A549 (cell line): ENCODE data around the gene CSAD. TPM values are rescaled to one million over a fixed set of nuclear protein-coding genes. Genes with fewer than 3 reads are reported as not detected.

Source experiments
- ATAC-seq, 2 experiments: fragments of 200-7000 bp in 1 of 2; fragments of >200 bp in 1 of 2; cut with Nextera tagmentation in 1 of 2; cut with Tn5 transposase in 1 of 2; 3 replicates each; pipeline versions ENCODE4 v1.8.0 to v1.9.1; 2018 to 2020; ENCODE audit warnings: mild to moderate bottlenecking in 1 of 2, moderate library complexity in 1 of 2
- CTCF ChIA-PET: fragments of 300-600 bp; sonication (Branson Sonifier 250); formaldehyde crosslinking; extraction: SDS; loops from one replicate; lab custom pipeline; 2021; ENCODE audit warnings: antibody characterized with exemption, inconsistent platforms; lab: Yijun Ruan, JAX
- POLR2A ChIA-PET: fragments of 350-600 bp; formaldehyde crosslinking; extraction: SDS; loops from one replicate; lab custom pipeline; 2021; ENCODE audit warnings: antibody characterized with exemption, inconsistent platforms; lab: Yijun Ruan, JAX
- DNase-seq, 2 experiments: peaks; one replicate each; pipeline versions ENCODE4 v3.0.0 to v3.0.0-alpha.2; 2011 to 2016; ENCODE audit warnings: low read depth in 1 of 2, low spot score in 1 of 2
- FAIRE-seq: peaks from 2 replicates; lab custom pipeline; 2011; peaks lifted over from hg19 to GRCh38; lab: Jason Lieb, UNC
- H3K27ac ChIP-seq, 2 experiments: fragments of >200 bp; sonication (Bioruptor Twin); formaldehyde crosslinking; 3 replicates each; pipeline ENCODE4 v1.5.1; 2016 to 2017
- H3K4me1 ChIP-seq: fragments of >200 bp; sonication (Bioruptor Twin); formaldehyde crosslinking; 3 replicates; pipeline ENCODE4 v1.6.1; 2016
- H3K4me2 ChIP-seq: fragments of >200 bp; sonication (Bioruptor Twin); formaldehyde crosslinking; 3 replicates; pipeline ENCODE4 v1.6.1; 2016
- H3K4me3 ChIP-seq: fragments of >200 bp; sonication (Bioruptor Twin); formaldehyde crosslinking; 3 replicates; pipeline ENCODE4 v1.5.1; 2016
- H3K9me3 ChIP-seq: fragments of >200 bp; sonication (Bioruptor Twin); formaldehyde crosslinking; 3 replicates; pipeline ENCODE4 v1.6.1; 2016
- CBX2 ChIP-seq: fragments of 200-600 bp; sonication (generic); IDR thresholded peaks from 2 replicates; pipeline ENCODE4 v1.6.1; 2016; ENCODE audit warnings: low read depth, mild to moderate bottlenecking, borderline replicate concordance
- CTCF ChIP-seq: fragments of >200 bp; sonication (Bioruptor Twin); formaldehyde crosslinking; IDR thresholded peaks from 3 replicates; pipeline ENCODE4 v1.5.1; 2016
- EP300 ChIP-seq, 2 experiments: fragments of >200 bp; sonication (Bioruptor Twin); formaldehyde crosslinking; IDR thresholded peaks; 2 replicates in 1 of 2; 3 replicates in 1 of 2; pipeline ENCODE4 v1.6.1; 2016 to 2017
- FOSB ChIP-seq: fragments of 250-450 bp; sonication (Bioruptor Pico); IDR thresholded peaks from 2 replicates; pipeline ENCODE4 v1.5.0; 2020; ENCODE audit warnings: mild to moderate bottlenecking, moderate library complexity
- GATA3 ChIP-seq: IDR thresholded peaks from 2 replicates; pipeline ENCODE4 v1.6.1; 2012; ENCODE audit warnings: borderline replicate concordance
- HOXA7 ChIP-seq: fragments of 250-450 bp; sonication (Bioruptor Pico); IDR thresholded peaks from 2 replicates; pipeline ENCODE4 v1.5.0; 2020; ENCODE audit warnings: mild to moderate bottlenecking, moderate library complexity
- HOXB13 ChIP-seq: fragments of 250-450 bp; sonication (Bioruptor Pico); IDR thresholded peaks from 2 replicates; pipeline ENCODE4 v1.5.0; 2020; ENCODE audit warnings: low read depth, mild to moderate bottlenecking, moderate library complexity
- MAFK ChIP-seq: fragments of 450-650 bp; IDR thresholded peaks from 2 replicates; pipeline ENCODE4 v1.6.1; 2014; ENCODE audit not compliant: partially characterized antibody
- MAX ChIP-seq: IDR thresholded peaks from 2 replicates; pipeline ENCODE4 v1.6.1; 2012
- MAZ ChIP-seq: fragments of 150-350 bp; IDR thresholded peaks from 2 replicates; pipeline ENCODE4 v1.6.1; 2014; ENCODE audit warnings: antibody characterized with exemption, low read depth, low read length, borderline replicate concordance
- MYC ChIP-seq: IDR thresholded peaks from 2 replicates; pipeline ENCODE4 v1.6.1; 2012; ENCODE audit warnings: mild to moderate bottlenecking, inconsistent platforms, low read length, improper control_type of control experiment, borderline replicate concordance
- POLR2AphosphoS2 ChIP-seq: conservative IDR thresholded peaks from 2 replicates; pipeline ENCODE4 v1.6.1; 2012; ENCODE audit warnings: low read length, improper control_type of control experiment, inconsistent platforms
- RAD21 ChIP-seq, 2 experiments: fragments of >200 bp in 1 of 2; sonication (Bioruptor Twin) in 1 of 2; formaldehyde crosslinking in 1 of 2; IDR thresholded peaks in 1 of 2; conservative IDR thresholded peaks in 1 of 2; 2 replicates in 1 of 2; 3 replicates in 1 of 2; pipeline ENCODE4 v1.6.1; 2012 to 2018; ENCODE audit warnings: inconsistent platforms in 1 of 2
- RARB ChIP-seq: fragments of 250-450 bp; sonication (Bioruptor Pico); IDR thresholded peaks from 2 replicates; pipeline ENCODE4 v1.8.0; 2021; ENCODE audit warnings: mild to moderate bottlenecking, moderate library complexity
- RCOR1 ChIP-seq: fragments of 150-350 bp; IDR thresholded peaks from 2 replicates; pipeline ENCODE4 v1.6.1; 2014; ENCODE audit warnings: antibody characterized with exemption, low read length, low read depth
- SMC3 ChIP-seq: fragments of >200 bp; sonication (Bioruptor Twin); formaldehyde crosslinking; IDR thresholded peaks from 3 replicates; pipeline ENCODE4 v1.6.1; 2018; ENCODE audit warnings: inconsistent platforms
- SREBF2 ChIP-seq: fragments of 450-650 bp; IDR thresholded peaks from 2 replicates; pipeline ENCODE4 v1.6.1; 2014; ENCODE audit warnings: mild to moderate bottlenecking, moderate library complexity
- TFCP2L1 ChIP-seq: fragments of 250-450 bp; sonication (Bioruptor Pico); IDR thresholded peaks from 2 replicates; pipeline ENCODE4 v1.5.0; 2021; ENCODE audit warnings: mild to moderate bottlenecking
- WGBS: methylation state at CpG from one replicate; pipeline ENCODE4 v1.1.6; 2017; ENCODE audit errors: missing lambda C conversion rate; 5-methylcytosine and 5-hydroxymethylcytosine counted together
- polyA plus RNA-seq, 4 experiments: library from polyadenylated mRNA; depleted of rRNA in 3 of 4; stranded (reverse); fragments of >200 nt; fragmentation: RNase III in 1 of 4; extraction: RNeasy Plus Mini Kit Qiagen cat#74134 plus additional on column Dnase treatment in 1 of 4; gene quantifications; 2 replicates in 3 of 4; 3 replicates in 1 of 4; pipeline ENCODE4 v1.2.3, GENCODE V29; 2011 to 2017
- TF ChIP-seq, protein P1 (sequence below): fragments of 250-450 bp; sonication (Bioruptor Pico); IDR thresholded peaks from 2 replicates; pipeline ENCODE4 v1.5.0; 2021; ENCODE audit warnings: mild to moderate bottlenecking, moderate library complexity, borderline replicate concordance
- TF ChIP-seq, protein P2 (sequence below): fragments of >200 bp; sonication (Bioruptor Twin); formaldehyde crosslinking; IDR thresholded peaks from 3 replicates; pipeline ENCODE4 v1.6.1; 2016

CSAD gene
- polyA plus RNA-seq, 2 of the 4 experiments (the other 2 are of a cell fraction): 14.5 to 16.5 TPM

DNA sequence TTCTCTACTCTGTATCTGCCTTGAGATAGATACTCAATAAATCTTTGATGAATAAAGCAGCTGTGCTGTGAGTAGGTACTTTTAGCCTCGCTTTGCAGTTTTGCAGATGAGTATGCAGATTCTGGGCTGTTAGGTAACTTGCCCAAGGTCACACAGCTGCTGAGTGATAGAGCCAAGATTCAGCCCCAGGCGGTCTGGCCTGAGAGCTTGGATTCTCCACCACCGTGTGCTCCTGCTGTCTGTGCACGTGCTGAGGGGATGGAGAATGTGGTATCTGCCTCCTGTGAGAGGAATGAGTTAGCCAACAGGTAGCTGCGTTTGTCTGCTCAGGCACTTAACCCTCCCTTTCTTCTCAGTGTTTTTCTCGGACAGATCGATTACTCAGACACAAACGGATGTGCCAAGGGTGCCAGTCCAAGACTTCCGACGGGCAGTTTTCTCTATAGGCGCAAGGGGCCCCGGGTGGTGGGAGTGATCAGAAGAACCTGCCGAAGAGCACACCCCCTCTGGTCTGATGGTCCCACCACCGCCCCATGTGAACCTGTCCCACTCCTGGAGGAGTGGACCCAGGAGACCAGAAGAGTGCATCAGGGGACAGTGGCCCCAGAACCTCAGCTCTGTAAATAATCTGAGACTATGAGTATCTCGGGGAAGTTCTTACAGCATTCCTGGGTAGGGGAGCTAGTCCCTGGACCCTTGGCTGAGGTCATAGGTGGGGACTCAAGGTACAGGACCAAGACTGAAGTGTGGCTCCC is 6.6 kb upstream of the CSAD start:
- Histone ChIP-seq H3K4me3 (no peak overlapping the region), H3K4me1 (peaks cover 22% of the 10 kb centered on the region), H3K4me2 (no peak overlapping the region), H3K27ac (no peak overlapping the region), H3K9me3 (no peaks in the 10 kb centered on the region)
- ATAC-seq (no peak), FAIRE-seq (no peak), DNase-seq (no peak)
- 90% methylated on average over 15 of the region's 15 CpGs for WGBS
- CTCF ChIA-PET: interaction anchor here (0.8 to 36.2 kb wide), 9 partner anchors 6 to 148 kb away, joined by 3 to 646 read pairs (median 41); partner anchors contain the start of genes CSAD, ITGB7 and ZNF740
- POLR2A ChIA-PET: interaction anchor here (1.3 kb wide), 1 partner anchor 10 kb away, joined by 3 read pairs; no protein-coding TSS in a partner anchor
- TF ChIP-seq MAX: no peak

- ATAC-seq (no peak), DNase-seq (no peak), FAIRE-seq (no peak)
- WGBS: 93% methylated on average over 4 of the region's 4 CpGs
- Histone ChIP-seq H3K4me3 (no peak overlapping the region), H3K4me1 (peaks cover 28% of the 10 kb centered on the region), H3K4me2 (no peak overlapping the region), H3K9me3 (no peaks in the 10 kb centered on the region), H3K27ac (no peak overlapping the region)
- TF ChIP-seq CBX2: no peak
- TF ChIP-seq TFCP2L1 (CRISPR knock-in tag): no peak
- no peak for TF ChIP-seq POLR2AphosphoS2
- TF ChIP-seq HOXB13 (CRISPR knock-in tag): no peak
- TF ChIP-seq RCOR1: no peak
- TF ChIP-seq HOXA7: no peak
- no peak for TF ChIP-seq GATA3
- TF ChIP-seq MAZ: no peak
- no peak for TF ChIP-seq SREBF2
- no peak for TF ChIP-seq MAFK
- TF ChIP-seq, protein P1, sequence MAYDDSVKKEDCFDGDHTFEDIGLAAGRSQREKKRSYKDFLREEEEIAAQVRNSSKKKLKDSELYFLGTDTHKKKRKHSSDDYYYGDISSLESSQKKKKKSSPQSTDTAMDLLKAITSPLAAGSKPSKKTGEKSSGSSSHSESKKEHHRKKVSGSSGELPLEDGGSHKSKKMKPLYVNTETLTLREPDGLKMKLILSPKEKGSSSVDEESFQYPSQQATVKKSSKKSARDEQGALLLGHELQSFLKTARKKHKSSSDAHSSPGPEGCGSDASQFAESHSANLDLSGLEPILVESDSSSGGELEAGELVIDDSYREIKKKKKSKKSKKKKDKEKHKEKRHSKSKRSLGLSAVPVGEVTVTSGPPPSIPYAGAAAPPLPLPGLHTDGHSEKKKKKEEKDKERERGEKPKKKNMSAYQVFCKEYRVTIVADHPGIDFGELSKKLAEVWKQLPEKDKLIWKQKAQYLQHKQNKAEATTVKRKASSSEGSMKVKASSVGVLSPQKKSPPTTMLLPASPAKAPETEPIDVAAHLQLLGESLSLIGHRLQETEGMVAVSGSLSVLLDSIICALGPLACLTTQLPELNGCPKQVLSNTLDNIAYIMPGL (CRISPR knock-in tag): no peak
- TF ChIP-seq, protein P2, sequence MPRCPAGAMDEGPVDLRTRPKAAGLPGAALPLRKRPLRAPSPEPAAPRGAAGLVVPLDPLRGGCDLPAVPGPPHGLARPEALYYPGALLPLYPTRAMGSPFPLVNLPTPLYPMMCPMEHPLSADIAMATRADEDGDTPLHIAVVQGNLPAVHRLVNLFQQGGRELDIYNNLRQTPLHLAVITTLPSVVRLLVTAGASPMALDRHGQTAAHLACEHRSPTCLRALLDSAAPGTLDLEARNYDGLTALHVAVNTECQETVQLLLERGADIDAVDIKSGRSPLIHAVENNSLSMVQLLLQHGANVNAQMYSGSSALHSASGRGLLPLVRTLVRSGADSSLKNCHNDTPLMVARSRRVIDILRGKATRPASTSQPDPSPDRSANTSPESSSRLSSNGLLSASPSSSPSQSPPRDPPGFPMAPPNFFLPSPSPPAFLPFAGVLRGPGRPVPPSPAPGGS: no peak
- no peak for TF ChIP-seq EP300 (IDR thresholded peaks at IDR 0.05)
- TF ChIP-seq RARB: no peak
- ChIA-PET POLR2A (interaction anchor here (1.3 kb wide), 1 partner anchor 11 kb away, joined by 3 read pairs; no protein-coding TSS in a partner anchor), CTCF (interaction anchor here (1.3 to 36.2 kb wide), 7 partner anchors 6 to 139 kb away, joined by 5 to 646 read pairs (median 52); partner anchors contain the start of genes CSAD, ITGB7 and ZNF740)
Measured at GRCh38 chr12:53186745-53187144, 6.0 kb upstream of the CSAD start.

DNA sequence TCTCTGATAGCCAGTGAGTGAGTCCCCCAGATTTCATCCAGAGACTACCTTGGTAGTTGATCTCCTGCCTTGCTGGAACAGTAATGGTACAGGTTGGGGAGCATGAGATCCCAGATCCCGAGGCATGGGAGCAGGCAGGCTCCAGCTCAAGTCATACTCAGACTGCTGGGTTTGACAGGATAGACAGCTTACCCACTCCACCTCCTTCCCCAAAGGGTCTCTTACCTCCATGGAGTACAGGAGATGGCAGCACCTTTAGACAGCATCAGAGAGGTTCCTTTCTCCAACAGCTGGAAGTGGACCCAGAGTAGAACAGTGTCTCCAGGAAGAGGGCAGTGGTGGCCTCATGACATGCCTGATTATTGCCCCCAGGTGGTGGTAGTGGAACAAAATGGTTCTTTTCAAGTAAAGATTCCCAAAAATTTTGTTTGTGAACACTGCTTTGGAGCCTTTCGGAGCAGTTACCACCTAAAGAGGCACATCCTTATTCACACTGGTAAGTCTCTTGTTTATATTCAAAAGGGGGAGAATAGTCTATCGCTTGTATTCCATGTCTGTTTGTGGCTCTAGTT is 4.9 kb upstream of the CSAD start:
- peaks cover 32% of the 10 kb centered on the region for H3K4me1 ChIP-seq
- no peak for DNase-seq
- H3K27ac ChIP-seq: no peak overlapping the region
- H3K4me3 ChIP-seq: no peak overlapping the region
- no peak overlapping the region for H3K4me2 ChIP-seq
- FAIRE-seq: no peak
- CTCF ChIA-PET: interaction anchor here (0.9 to 36.2 kb wide), 8 partner anchors 10 to 119 kb away, joined by 4 to 646 read pairs (median 8); partner anchors contain the start of gene ITGB7
- H3K9me3 ChIP-seq: no peaks in the 10 kb centered on the region
- POLR2A ChIA-PET: no interaction called here
- TF ChIP-seq CBX2: no peak
- TF ChIP-seq TFCP2L1 (CRISPR knock-in tag): no peak
- 0 out of 5 replicates have a peak, but pooled peaks of 1 of the 2 experiments have one; percentile 18 for TF ChIP-seq RAD21 (conservative IDR thresholded peaks at IDR 0.05 in 1 of 2, IDR thresholded peaks at IDR 0.05 in 1 of 2)
- TF ChIP-seq FOSB: no peak
- TF ChIP-seq SMC3: 0 out of 3 replicates have a peak, but pooled peaks have one; percentile 16
- TF ChIP-seq CTCF: 0 out of 3 replicates have a peak, but pooled peaks have one; percentile 10
- TF ChIP-seq MYC: no peak
- WGBS: 86% methylated on average over 3 of the region's 3 CpGs
- ATAC-seq: no peak
